Kasumi-1 (cell line): ENCODE data around the gene REX1BD.
A peak's percentile ranks its signal among the peaks of the same experiment; 100 is the strongest.

Source experiments
- DNase-seq, 2 experiments: peaks; one replicate each; lab custom pipeline; 2025; lab: John Stamatoyannopoulos, UW

Gene REX1BD

DNA sequence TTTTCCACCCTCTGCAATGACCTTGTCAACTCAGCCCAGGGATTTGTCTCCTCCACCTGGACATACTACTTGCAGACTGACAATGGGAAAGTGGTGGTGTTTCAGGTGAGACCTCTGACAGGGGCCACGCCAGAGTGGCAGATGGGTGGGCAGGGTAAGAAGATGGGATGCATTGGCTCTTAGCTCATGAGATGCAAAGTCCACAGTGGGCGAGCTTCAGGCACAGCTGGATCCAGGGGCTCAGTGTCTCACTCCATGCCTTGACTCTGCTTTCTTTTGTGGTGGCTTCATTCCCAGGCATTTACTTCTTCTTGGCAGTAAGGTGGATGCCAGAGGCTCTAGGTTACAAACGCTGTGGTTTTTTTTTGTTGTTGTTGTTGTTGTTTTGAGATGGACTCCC, 27.4 kb downstream of the REX1BD start:
- DNase-seq: no peak

DNA sequence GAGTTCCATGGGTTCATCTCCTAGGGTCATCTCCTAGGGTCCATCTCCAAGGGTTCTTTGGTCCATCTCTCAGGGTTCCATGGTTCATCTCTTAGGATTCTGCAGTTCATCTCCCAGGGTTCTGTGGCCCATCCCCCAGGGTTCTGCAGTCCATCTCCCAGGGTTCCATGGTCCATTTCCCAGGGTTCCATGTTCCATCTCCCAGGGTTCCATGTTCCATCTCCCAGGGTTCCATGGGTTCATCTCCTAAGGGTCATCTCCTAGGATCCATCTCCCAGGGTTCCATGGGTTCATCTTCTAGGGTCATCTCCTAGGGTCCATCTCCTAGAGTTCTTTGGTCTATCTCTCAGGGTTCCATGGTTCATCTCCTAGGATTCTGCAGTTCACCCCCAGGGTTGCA, 29.0 kb downstream of the REX1BD start:
- no peak for DNase-seq

DNA sequence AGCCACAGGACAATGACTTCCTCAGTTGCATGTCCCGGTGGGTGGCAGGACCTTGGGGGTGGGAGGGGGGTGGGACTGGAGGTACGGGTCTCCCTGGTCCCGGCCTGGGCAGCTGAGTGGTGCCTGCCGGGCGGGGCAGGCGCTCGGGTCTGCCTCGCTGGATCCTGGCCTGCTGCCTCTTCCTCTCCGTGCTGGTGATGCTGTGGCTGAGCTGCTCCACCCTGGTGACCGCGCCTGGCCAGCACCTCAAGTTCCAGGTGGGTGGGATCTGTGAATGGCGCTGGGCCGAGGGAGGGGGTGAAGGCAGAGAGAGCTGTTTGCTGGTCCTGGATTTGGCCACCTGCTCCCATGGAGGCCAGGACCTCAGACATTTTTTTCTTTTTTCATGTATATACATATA, 29.6 kb downstream of the REX1BD start:
- DNase-seq: no peak

GRCh38 chr19:18620311-18620710, 31.7 kb downstream of the REX1BD start:
- DNase-seq: no peak

- DNase-seq: no peak
Observed at GRCh38 chr19:18620902-18621301, 32.3 kb downstream of the REX1BD start.

- DNase-seq: no peak
Observed at GRCh38 chr19:18626906-18627305, 38.3 kb downstream of the REX1BD start.

DNA sequence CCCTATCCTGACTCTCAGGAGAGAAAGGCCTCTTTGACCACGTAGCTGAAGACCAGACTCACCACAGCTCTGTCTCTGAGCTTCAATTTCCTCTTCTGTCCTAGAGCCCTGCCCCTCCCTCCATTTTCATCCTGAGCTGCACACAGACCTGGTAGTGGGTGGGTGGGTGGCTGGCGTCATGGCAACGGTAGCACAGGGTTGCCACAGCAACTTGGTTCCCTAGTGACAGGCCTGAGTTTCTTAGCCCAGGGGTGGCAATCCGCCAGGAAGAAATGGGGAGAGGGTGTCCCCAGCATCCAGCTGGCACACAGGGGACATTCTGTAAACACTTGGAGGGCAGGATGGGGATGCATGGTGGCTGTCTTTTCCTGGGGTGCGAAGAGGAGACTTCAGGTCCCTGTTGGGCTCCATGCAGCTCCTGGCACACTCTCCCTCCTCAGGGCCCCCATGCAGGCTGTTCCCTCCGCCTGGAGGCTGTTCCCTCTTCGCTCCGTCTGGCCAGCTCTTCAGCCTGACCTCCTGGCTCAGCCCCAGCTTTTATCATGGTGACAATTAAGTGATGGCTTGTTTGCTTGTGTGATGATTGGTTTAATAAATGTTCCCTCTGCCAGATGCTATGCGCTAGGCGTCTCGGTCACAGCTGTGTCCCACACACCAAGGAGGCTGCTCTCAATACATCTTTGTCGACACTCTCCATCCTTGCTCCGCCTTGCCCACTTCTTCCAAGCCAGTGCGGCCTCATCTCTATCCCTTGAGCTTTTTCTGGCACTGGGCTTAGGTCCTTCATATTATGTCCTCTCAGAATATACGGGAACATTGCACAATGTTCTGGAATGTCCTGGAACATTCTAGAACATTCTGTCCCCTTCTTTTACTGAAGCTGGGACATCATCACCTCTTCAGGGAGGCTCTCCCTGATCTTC, 40.8 kb downstream of the REX1BD start:
- no peak for DNase-seq

GRCh38 chr19:18633321-18633720, 44.7 kb downstream of the REX1BD start:
- DNase-seq: no peak

DNA sequence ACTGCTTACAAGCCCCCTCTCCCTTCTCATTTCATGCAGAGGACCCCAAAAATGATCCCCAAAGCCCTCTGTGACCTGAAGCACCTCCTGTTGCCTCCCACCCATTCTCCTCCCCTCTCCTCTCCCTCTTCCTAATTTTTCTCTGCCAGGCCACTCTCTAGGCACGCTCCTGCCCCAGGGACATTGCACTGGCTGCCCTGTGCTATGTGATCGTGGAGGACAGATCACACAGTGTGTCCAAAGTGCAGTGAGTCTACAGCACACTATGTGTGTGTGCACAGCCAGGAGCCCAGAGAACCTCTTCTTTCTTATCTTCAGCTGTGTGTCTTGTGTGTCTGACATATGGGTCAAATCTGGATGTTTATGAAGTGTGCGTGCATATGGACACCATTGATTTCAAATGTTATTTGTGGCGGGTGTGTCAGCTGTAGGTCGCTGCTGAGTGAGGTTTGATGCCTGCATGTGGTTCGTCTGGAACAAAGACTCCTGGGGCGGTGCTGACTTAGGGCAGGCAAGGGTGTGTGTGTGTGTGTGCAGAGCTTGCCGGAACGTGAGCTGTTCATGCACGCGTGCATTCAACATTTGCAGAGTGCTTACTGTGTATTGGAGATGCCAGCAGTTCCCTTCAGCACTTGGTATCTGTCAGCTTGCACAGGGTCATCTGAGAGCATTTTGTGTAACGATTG, 46.2 kb downstream of the REX1BD start:
- DNase-seq: no peak

- no peak for DNase-seq
Observed at GRCh38 chr19:18635831-18636182, 47.2 kb downstream of the REX1BD start.

DNA sequence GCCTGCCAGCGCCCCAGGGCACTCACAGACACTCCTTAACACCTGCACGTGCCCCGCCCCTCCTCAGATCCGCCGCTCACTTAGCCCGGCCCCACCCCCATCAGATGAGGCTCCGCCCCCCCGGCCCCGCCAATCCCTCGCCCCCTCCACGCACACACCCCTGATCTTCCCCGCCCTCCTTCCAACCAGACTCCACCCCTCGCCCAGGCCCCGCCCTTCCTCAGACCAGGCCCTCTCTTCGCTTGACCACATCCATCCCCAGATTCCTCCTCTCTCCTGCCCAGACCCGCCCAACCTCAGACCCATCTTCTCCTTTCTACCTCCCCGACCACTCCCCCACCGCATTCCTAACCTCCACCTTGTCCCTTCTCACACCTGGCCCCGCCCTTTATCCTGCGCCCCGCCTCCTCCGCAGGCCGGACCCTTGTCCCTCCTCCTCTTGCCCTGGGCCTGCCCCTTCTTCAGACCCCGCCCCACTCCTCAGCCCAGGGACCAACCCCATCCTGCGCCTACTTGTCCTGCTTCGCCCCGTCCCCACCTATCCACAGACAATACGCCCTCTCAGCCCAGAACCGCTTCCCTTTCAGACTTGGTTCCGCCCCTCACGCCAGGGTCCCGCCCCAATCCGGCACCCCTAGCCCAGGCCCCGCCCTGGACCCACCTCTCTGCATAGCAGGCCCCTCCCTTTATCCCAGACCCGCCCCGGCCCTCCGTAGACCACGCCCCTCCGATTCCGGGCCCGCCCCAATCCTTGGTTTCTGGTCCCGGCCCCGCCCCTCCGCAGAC, 47.8 kb downstream of the REX1BD start:
- DNase-seq: peak; percentile 96

GRCh38 chr19:18636969-18637629, 48.5 kb downstream of the REX1BD start, which contains the start of gene KLHL26:
Gene KLHL26 (plus strand): TSS chr19:18637028. CDS start chr19:18637055, 27 bp downstream.
- DNase-seq: no peak

- peak; percentile 19 to 46 for DNase-seq
Observed at GRCh38 chr19:18637673-18638630, 49.4 kb downstream of the REX1BD start.

GRCh38 chr19:18639706-18640243, 51.2 kb downstream of the REX1BD start:
- no peak for DNase-seq
